Dendritic cell treated with granulocyte-macrophage colony-stimulating factor and Interleukin-4, amounts not matched to agents 40 ng/mL and 50 ng/mL, for 4 days (primary cell): Measurements from ENCODE around the gene RAD51B.
A peak's percentile ranks its signal among the peaks of the same experiment; 100 is the strongest.

Experiments
- H3K27ac Mint-ChIP-seq: one replicate; pipeline ENCODE4 v1.8.0; 2022; ENCODE audit warnings: mild to moderate bottlenecking, mixed read lengths
- H3K27me3 Mint-ChIP-seq: one replicate; pipeline ENCODE4 v1.8.0; 2022; ENCODE audit warnings: mild to moderate bottlenecking, mixed read lengths
- H3K36me3 Mint-ChIP-seq: one replicate; pipeline ENCODE4 v1.8.0; 2022; ENCODE audit warnings: low read depth, mixed read lengths
- H3K4me1 Mint-ChIP-seq: one replicate; pipeline ENCODE4 v1.8.0; 2022; ENCODE audit warnings: low read depth, mixed read lengths
- H3K4me3 Mint-ChIP-seq: one replicate; pipeline ENCODE4 v1.8.0; 2022; ENCODE audit warnings: mild to moderate bottlenecking, moderate library complexity, mixed read lengths
- H3K9me3 Mint-ChIP-seq: one replicate; pipeline ENCODE4 v1.8.0; 2022; ENCODE audit warnings: mixed read lengths
- intact Hi-C: fragments of 100-400 bp; cut with micrococcal nuclease; formaldehyde crosslinking; loops from one replicate; pipeline ENCODE4 v1.15.0; 2022

The RAD51B gene

DNA sequence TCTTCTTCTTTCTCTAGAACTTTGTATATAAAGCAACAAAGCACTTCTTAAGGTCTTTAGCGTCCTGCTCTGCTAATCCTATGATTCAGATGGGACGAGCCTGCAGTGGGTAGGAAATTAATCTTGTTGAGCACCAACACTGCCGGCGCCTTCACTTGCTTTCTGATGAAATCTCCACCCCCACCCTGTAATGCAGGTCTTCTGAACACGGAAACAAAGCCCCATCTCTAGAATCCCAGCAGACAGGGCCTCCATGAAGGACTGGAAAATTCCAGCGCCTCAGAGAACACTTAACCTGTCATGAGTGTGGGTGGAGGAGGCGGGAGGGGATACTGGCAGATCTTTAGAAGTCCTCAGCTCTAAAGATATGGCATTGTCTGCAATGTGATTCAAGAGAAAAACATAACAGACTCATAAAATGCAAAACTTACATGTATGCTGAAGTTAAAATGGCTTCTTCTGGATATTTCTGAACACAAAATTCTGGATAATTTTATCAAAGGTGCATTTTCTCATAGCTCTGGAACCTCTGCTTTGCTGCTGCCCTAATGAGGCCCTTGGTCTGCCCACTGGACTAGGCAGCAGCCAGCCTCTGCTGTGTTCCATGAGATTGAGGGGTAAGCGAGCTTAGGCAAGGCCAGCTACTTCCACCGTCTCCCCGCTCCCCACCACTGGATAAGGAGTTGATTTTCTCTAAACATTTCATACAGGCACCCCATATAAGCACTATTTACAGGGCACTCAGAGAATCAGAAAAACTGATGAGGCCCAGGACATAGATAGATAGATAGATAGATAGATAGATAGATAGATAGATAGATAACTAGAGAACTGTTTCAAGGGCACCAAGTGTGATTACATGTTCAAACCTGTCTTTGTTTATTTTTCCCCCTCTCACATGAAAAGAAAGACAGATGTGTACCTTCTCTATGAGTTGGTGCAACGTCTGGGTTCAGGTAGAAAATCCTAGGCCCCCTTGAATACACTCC, 930.2 kb downstream of the RAD51B start:
- Mint-ChIP-seq H3K27ac (no peak overlapping the region), H3K4me1 (peaks cover 37% of the 10 kb centered on the region), H3K27me3 (peaks cover 77% of the 10 kb centered on the region), H3K4me3 (no peak overlapping the region), H3K9me3 (no peaks in the 10 kb centered on the region), H3K36me3 (no peaks in the 10 kb centered on the region)
- intact Hi-C loops, result no loop called here

DNA sequence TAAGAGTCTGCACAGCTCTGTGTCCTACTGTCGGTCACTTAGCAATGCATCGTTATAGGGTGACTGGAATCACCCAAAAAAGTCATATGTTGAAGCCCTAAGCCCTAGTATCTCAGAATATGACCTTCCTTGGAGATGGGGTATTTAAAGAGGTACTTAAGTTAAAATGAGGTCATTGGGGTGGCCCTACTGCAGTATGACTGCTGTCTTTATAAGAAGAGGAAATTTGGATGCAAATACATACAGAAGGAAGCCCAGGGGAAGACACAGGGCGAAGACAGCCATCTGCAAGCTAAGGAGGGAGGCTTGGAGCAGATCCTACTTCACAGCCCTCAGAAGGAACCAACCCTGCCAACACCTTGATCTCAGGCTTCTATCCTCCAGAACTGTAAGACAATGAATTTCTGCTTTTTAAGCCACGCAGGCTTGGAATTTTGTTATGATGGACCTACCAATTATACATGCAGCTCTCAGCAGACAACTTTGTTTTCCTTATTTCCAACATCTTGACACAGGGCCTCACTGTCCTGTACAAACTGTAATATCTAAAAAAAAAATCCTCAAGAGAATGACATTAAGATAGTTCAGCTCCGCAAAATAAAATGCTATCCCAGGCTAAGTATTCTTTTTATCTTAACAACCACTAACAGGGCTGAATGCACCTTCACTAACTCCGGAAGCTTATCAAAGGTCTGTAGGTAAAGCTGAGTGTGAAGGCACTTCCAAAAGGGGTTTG, 932.9 kb downstream of the RAD51B start:
- Mint-ChIP-seq H3K27ac (no peak overlapping the region), H3K4me3 (no peak overlapping the region)
- intact Hi-C loops, result no loop called here

DNA sequence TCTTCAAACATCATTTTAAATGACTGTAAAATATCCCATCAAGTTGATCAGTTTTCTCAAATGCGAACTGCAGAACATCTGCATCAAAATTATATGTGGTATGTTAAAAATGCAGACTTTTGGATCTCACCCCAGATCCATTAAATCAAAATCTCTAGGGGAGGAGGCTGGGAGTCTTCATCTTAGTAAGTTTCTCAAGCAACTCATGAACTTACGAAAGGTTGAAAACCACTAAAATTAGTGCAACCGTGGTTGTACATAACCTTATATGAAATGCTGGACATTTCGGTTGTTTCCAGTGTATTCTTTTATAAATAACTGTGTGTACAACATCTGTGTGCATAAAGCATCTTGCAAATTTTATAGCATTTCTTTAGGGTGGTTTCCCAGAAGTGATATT, 934.1 kb downstream of the RAD51B start:
- H3K4me3 Mint-ChIP-seq, result no peak overlapping the region

More for the DNA sequence above, 932.9 kb downstream of the RAD51B start:
- Mint-ChIP-seq H3K4me1 (peaks cover 49% of the 10 kb centered on the region), H3K9me3 (no peaks in the 10 kb centered on the region), H3K27me3 (peaks cover 64% of the 10 kb centered on the region), H3K36me3 (no peaks in the 10 kb centered on the region)

DNA sequence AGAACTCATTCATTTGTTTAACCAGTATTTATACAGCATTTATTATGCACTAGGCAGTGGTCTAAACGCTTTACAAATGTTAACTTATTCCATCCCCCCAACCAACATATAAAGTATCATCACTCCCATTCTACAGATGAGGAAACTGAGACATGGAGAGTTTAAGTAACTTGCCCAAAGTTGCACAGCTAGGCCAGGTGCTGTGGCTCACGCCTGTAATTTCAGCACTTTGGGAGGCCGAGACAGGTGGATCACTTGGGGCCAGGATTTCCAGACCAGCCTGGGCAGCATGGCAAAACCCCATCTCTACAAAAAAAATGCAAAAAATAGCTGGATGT, 935.4 kb downstream of the RAD51B start:
- H3K4me3 Mint-ChIP-seq, result no peak overlapping the region
- intact Hi-C loops, result loop anchor here (5.0 kb wide), 1 partner anchor 33 kb away; no protein-coding TSS in a partner anchor
- no peak overlapping the region for H3K27ac Mint-ChIP-seq
- no peaks in the 10 kb centered on the region for H3K36me3 Mint-ChIP-seq
- H3K9me3 Mint-ChIP-seq, result no peaks in the 10 kb centered on the region
- H3K27me3 Mint-ChIP-seq, result peaks cover 49% of the 10 kb centered on the region
- peaks cover 69% of the 10 kb centered on the region for H3K4me1 Mint-ChIP-seq

More for the DNA sequence above, 934.1 kb downstream of the RAD51B start:
- Mint-ChIP-seq H3K4me1 (peaks cover 56% of the 10 kb centered on the region), H3K27me3 (peaks cover 52% of the 10 kb centered on the region), H3K9me3 (no peaks in the 10 kb centered on the region), H3K36me3 (no peaks in the 10 kb centered on the region), H3K27ac (no peak overlapping the region)
- intact Hi-C loops, result no loop called here

DNA sequence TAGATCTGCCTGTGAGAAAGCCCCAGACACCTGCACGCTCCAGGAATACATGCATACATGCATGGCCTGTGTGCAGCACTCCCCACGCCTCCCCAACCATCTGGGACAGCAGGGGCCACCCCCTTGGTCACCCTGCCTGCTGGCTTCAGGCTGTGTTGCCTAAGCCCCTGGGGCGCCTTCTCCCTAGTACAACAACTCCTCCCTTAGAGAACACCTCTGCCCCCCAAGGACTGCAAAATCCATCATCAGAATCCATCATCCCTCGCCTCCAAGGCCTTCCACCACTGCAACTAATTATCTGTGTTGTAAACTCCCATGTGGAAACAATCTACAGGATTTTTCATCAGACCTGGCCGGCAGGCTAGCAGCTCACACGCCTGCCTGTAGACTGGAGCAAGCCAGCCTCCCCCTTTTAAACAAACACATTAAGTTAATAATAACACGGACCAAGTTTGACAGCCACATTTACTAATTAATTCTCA, 936.5 kb downstream of the RAD51B start:
- peaks cover 72% of the 10 kb centered on the region for H3K4me1 Mint-ChIP-seq
- intact Hi-C loops, result loop anchor here (2.0 to 5.0 kb wide), 2 partner anchors 13 to 34 kb away; no protein-coding TSS in a partner anchor
- H3K9me3 Mint-ChIP-seq, result no peaks in the 10 kb centered on the region
- peak overlapping the region; percentile 85 for H3K27ac Mint-ChIP-seq
- peaks cover 45% of the 10 kb centered on the region for H3K27me3 Mint-ChIP-seq
- no peaks in the 10 kb centered on the region for H3K36me3 Mint-ChIP-seq
- no peak overlapping the region for H3K4me3 Mint-ChIP-seq

DNA sequence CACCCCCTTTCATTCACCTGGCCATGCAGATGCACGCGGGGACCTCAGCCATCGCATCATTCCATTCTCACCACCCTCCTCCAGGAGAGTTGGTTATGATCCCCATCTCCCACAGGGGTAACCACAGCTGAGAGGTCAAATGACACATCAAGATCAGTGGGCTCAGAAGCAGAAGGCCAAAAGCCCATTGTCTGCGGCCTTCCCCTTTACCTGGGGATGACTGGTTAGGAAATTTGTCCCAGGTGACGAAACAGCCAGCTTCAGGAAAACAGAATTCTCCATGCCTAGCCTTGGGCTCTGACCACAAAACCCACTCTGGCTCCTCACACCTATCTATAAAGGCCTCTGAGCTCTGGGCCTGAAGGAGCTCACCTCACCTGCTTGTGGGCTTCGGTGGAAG, 937.2 kb downstream of the RAD51B start:
- intact Hi-C loops, result loop anchor here (2.0 to 5.0 kb wide), 2 partner anchors 14 to 34 kb away; no protein-coding TSS in a partner anchor
- no peaks in the 10 kb centered on the region for H3K36me3 Mint-ChIP-seq
- no peak overlapping the region for H3K4me3 Mint-ChIP-seq
- H3K9me3 Mint-ChIP-seq, result no peaks in the 10 kb centered on the region
- H3K4me1 Mint-ChIP-seq, result peaks cover 72% of the 10 kb centered on the region
- H3K27ac Mint-ChIP-seq, result peak overlapping the region; percentile 85
- peaks cover 45% of the 10 kb centered on the region for H3K27me3 Mint-ChIP-seq

DNA sequence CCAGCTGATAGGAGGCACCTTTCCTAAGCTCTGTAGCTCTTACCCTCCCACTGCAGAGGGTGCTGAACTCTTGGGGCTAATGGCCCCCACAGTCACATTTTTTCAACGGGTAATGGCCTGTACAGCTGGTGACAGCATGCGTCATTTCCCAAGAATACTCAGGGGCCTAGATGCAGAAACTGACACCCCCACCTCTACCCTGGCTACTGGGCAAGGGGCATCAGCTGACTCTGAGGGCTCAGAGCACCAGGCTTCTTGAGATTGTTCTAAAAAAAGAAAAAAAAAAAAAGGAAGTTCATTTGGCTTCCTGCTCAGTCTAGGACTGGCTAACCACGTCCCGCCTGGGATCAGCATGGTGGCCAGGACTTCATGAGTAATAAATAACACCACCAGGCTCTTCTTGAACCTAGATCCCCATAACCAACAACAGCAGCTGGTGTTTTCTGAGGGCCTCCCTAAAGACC, 938.1 kb downstream of the RAD51B start:
- Mint-ChIP-seq H3K4me1 (peaks cover 63% of the 10 kb centered on the region), H3K9me3 (no peaks in the 10 kb centered on the region), H3K27ac (peak overlapping the region; percentile 85), H3K36me3 (no peaks in the 10 kb centered on the region), H3K27me3 (peaks cover 44% of the 10 kb centered on the region), H3K4me3 (no peak overlapping the region)
- intact Hi-C loops, result loop anchor here (2.0 to 5.0 kb wide), 2 partner anchors 15 to 35 kb away; no protein-coding TSS in a partner anchor

DNA sequence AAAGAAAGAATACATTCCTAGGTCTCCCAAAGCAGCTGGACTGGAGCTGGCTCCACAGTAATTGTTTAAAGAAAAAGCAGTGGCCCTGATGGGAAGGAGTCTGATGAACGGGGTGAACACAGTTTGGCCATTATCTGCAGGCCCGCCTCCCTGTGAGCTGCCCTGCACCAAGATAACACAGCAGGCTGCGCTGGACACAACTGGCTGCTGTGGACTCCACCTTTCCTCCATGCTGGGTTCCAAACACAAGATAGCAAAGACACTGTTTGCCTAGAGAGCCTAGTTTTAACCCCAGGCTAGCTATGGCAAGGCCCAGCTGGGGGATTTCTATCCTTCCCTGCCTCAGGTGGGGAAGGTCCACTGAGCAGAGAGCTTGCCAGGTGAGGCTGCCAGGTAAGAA, 938.7 kb downstream of the RAD51B start:
- Mint-ChIP-seq H3K27me3 (peaks cover 42% of the 10 kb centered on the region), H3K4me1 (peaks cover 63% of the 10 kb centered on the region), H3K9me3 (no peaks in the 10 kb centered on the region), H3K36me3 (no peaks in the 10 kb centered on the region), H3K27ac (peak overlapping the region; percentile 85), H3K4me3 (no peak overlapping the region)
- intact Hi-C loops, result loop anchor here (5.0 kb wide), 1 partner anchor 36 kb away; no protein-coding TSS in a partner anchor

DNA sequence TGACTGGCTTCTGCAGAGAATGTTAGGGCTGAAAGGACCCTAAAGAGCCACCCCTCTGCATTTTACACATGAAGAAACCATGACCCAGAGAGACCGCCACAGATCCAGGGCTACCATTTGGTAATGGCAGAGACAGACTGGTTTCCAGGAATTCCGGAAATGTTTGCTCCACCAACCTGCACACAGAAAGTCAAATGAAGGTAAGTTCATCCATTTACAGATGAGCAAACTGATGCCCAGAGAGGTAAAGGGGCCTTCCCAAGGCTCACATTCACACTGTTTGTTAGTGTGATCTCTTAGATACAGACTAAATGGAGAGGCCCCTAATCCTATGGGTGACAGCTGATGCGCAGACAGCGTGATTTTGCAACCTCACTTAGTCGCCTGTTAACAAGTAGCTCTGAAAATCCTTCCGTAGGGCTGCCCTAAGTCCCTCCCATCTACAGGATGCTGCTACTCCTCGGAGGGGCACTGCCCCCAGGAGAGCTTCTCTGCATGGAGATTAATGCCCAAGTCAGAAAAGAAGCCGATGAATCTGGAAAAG, 939.5 kb downstream of the RAD51B start:
- Mint-ChIP-seq H3K27me3 (peaks cover 45% of the 10 kb centered on the region), H3K9me3 (no peaks in the 10 kb centered on the region), H3K4me1 (peaks cover 66% of the 10 kb centered on the region), H3K27ac (peak overlapping the region; percentile 85), H3K4me3 (no peak overlapping the region), H3K36me3 (no peaks in the 10 kb centered on the region)
- intact Hi-C loops, result loop anchor here (5.0 kb wide), 1 partner anchor 37 kb away; no protein-coding TSS in a partner anchor

DNA sequence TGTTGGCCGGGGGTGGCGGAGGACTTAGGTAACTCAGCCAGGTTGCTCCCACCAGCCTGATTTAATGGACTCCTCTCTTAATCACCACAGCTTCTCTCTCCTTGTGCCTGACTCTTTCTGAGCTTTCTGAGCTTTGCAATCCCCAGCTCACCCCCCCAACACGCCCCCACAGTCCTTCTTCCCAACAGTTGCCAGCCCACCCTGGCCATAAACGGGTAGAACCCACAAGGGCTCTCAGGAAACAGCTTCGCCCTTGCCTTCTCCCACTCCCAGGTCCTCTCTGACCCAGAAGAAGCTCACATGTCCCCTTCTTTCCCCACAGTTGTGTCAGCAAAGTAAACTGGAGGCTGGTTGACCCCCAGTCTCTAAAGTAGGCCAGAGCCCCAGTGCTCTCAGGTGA, 940.4 kb downstream of the RAD51B start:
- Mint-ChIP-seq H3K4me1 (peaks cover 60% of the 10 kb centered on the region), H3K36me3 (no peaks in the 10 kb centered on the region), H3K9me3 (no peaks in the 10 kb centered on the region), H3K27ac (peak overlapping the region; percentile 50), H3K27me3 (peaks cover 45% of the 10 kb centered on the region), H3K4me3 (no peak overlapping the region)
- intact Hi-C loops, result loop anchor here (5.0 kb wide), 1 partner anchor 38 kb away; no protein-coding TSS in a partner anchor

DNA sequence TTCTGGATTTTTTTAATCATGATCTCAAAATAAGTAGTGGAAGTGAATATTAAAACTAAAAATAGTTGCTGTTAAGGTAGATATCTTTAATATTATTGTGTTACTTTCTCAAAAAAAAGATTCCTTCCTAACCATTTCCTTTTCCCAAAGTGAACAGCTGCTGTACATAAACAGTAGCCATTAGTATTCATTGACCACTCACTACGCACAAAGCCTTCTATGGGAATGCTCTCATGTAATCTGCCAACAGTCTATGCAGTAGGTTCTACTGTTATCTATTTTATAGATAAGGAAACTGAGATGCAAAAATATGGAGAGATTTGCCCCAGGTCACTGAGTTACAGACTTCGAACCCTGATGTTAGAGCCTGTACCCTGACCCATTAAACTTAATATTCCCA, 941.2 kb downstream of the RAD51B start:
- Mint-ChIP-seq H3K36me3 (no peaks in the 10 kb centered on the region), H3K27ac (peak overlapping the region; percentile 65), H3K9me3 (no peaks in the 10 kb centered on the region), H3K4me3 (no peak overlapping the region), H3K4me1 (peaks cover 58% of the 10 kb centered on the region), H3K27me3 (peaks cover 44% of the 10 kb centered on the region)
- intact Hi-C loops, result no loop called here

DNA sequence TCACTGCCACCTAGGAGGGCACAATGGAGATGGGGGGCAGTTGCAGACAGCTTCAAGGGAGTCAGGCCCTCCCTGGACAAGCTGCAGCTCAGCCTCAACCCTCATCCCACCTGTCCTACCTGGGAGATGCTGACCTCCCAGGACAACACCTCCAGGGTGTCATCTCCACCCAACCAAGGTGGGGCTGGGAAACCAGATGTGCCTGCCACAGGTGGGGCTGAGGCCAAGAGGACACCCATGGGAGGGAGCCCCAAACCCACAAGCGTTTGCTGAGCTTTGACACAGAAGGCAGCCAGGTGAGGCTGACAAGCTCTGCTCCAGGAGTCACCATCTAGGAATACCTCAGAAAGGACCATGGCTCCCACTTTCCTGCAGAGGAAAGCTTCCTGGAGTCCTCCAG, 941.8 kb downstream of the RAD51B start:
- H3K27ac Mint-ChIP-seq, result peak overlapping the region; percentile 65
- H3K36me3 Mint-ChIP-seq, result no peaks in the 10 kb centered on the region
- intact Hi-C loops, result no loop called here

DNA sequence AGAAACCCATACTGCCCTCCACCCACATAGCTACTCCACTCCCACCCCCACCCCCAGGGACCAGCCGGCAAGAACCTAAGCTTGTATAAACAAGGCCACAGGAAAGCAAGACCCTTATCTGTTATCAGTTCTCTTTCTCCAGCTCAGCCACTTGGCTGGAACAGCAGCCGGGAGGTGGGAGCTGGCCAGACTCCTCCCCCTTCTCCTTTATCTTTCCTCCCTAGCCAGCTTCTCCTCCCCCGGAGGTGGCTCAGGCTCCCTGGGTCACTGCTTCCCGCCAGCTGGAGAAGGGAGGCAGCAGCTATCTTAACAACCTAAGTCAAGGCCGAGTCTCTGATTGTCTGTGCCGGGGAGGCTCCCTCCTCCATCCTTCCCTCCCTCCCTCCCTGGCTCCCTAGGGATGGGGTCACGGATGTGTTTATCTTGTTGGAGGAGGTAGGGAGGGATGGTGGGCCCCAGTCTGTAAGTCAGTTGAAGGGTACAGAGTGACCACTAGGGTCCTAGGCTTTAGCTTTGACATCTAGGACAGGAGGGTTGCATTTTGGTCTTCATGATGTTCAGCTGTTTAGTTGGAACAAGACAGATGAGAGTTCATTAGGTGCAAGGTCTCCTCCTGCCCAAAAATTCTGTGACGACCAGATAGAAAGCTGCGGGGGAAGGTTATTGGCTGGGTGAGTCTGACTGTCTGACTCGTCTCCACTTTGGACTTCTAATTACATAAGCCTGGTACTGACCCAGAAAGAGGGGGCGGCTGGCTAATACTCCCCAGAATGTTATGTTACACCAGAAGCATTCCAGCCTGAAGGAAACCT, 943.6 kb downstream of the RAD51B start:
- Mint-ChIP-seq H3K27ac (peak overlapping the region; percentile 17), H3K9me3 (no peaks in the 10 kb centered on the region), H3K4me3 (no peak overlapping the region), H3K36me3 (no peaks in the 10 kb centered on the region), H3K27me3 (peaks cover 61% of the 10 kb centered on the region), H3K4me1 (peaks cover 45% of the 10 kb centered on the region)
- intact Hi-C loops, result no loop called here

More for the DNA sequence above, 941.8 kb downstream of the RAD51B start:
- no peaks in the 10 kb centered on the region for H3K9me3 Mint-ChIP-seq
- peaks cover 53% of the 10 kb centered on the region for H3K4me1 Mint-ChIP-seq
- H3K4me3 Mint-ChIP-seq, result no peak overlapping the region
- peaks cover 45% of the 10 kb centered on the region for H3K27me3 Mint-ChIP-seq
